Fibroblast of pulmonary artery (primary cell): ENCODE results near the gene TAF3.
A peak's percentile ranks its signal among the peaks of the same experiment; 100 is the strongest.
"Not testable (repeated sequence)": the region's sequence is repeated elsewhere in the genome, so short reads cannot be mapped to it uniquely, and the experiment has no call there.

Experiments
- DNase-seq: peaks from one replicate; pipeline ENCODE4 v3.0.0-alpha.2; 2010; ENCODE audit warnings: low read depth
- H3K4me3 ChIP-seq: replicated peaks from 2 replicates; pipeline ENCODE4 v1.5.1; 2011; ENCODE audit warnings: low read depth, mild to moderate bottlenecking, control low read depth, low read length, moderate library complexity
- TF ChIP-seq, protein P1 (sequence below): IDR thresholded peaks from 2 replicates; pipeline ENCODE4 v1.5.1; 2011; ENCODE audit warnings: mild to moderate bottlenecking, control low read depth, low read length, inconsistent platforms; ENCODE audit errors: missing control alignments

Gene TAF3

DNA sequence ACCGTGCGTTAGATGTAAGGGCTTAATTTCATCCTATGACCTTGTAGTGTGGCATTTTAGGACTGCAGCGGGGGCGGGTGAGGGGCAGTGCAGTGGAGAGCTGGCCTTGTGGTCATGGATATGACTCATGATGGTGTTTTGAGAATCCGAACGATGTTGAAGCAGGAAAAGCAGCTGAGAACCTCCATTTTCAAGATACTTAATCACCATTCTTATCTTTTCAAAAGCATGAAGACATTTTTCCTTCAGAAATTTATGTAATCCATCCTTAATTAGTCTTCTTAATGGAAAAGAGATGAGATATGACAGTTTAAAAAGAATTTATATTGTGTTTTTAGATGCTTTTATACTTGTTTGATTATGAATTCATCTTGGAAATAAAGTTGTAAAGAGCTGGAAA, 20.7 kb upstream of the TAF3 start:
- TF ChIP-seq, protein P1, sequence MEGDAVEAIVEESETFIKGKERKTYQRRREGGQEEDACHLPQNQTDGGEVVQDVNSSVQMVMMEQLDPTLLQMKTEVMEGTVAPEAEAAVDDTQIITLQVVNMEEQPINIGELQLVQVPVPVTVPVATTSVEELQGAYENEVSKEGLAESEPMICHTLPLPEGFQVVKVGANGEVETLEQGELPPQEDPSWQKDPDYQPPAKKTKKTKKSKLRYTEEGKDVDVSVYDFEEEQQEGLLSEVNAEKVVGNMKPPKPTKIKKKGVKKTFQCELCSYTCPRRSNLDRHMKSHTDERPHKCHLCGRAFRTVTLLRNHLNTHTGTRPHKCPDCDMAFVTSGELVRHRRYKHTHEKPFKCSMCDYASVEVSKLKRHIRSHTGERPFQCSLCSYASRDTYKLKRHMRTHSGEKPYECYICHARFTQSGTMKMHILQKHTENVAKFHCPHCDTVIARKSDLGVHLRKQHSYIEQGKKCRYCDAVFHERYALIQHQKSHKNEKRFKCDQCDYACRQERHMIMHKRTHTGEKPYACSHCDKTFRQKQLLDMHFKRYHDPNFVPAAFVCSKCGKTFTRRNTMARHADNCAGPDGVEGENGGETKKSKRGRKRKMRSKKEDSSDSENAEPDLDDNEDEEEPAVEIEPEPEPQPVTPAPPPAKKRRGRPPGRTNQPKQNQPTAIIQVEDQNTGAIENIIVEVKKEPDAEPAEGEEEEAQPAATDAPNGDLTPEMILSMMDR = no peak
- peak; percentile 91 for DNase-seq
- no peak overlapping the region for H3K4me3 ChIP-seq

DNA sequence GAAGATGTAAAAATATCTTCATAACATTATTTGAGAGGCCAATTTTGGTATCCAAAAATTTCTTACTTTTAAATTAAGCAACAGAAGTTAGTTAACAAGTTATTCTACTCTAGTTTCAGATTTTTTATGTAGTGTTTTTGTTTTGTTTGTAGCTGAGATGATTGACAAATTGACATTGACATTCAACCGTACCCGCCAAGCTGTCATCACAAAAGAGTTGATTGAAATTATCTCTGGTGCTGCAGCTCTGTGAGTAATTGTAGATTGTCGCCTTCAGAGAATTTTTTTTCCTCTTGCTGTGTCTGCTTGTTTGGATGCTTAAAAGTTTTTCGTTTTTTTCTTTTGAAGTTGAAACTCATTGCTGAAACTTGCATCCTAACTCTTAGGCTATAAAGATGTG, 15.7 kb upstream of the TAF3 start:
- no peak for DNase-seq
- TF ChIP-seq, protein P1 = no peak
- no peak overlapping the region for H3K4me3 ChIP-seq

DNA sequence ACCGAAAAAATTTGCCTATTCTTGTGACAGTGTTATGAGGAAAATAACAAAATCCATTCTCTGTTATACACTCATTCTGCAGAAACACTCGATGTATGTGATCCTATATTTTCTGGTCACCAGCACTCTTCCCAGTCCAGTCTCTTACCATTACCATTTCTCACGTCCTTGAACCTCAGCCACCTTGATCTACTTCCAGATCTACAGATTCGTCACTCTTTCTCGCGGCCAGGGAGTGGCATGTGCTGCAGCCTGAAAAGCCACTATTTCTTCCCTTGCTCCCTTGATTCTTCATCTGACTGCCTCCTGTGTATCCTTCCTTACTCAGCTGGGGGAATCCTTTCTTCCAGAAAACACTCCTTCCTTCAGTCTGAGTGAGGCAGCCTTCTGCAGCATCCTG, 14.1 kb upstream of the TAF3 start:
- H3K4me3 ChIP-seq = no peak overlapping the region
- no peak for DNase-seq
- TF ChIP-seq, protein P1 = no peak

DNA sequence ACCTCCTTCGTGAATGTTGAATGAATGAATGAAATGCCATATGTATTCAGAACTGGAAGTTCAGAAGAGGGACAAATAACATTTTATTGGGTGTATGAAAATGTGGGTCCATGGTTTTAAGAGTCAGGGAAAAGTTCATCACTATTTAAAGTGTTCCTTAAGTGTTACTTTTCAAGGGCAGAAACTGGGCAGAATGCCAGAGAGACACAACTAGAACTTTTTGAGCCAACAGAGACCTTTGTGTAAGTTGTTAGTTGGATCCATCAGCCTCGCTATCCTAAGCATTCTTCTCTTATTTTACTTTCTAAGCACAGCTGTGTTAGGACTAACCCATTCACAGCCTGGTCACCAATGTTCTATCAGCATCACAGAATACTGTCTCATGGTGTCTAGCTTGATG, 13.6 kb upstream of the TAF3 start:
- TF ChIP-seq, protein P1 = no peak
- DNase-seq = no peak
- H3K4me3 ChIP-seq = no peak overlapping the region

DNA sequence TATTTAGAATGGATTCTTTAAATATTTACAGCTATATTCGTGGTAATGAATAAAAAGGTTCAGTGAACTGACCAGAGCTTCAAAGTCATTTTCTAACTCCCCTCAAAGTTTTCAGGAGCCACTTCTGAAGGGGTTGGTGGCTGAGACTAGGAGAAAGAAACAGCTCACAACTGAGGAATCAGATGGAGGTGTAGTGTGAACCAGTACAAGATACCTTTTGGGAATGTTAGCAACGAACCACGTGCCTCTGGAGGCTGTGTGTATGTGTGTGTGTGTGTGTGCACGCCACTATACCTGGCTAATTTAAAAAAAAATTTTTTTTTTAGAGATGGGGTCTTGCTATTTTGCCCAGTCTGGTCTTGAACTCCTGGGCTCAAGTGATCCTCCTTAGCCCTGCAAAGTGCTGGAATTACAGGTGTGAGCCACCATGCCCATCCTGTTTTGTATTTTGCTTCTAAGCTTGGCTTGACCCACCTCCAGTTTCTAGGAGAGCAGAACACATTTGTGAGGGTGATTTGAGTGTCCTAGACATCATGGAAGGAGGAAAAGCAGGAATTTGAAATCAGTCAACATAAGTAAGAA, 9.5 kb upstream of the TAF3 start:
- DNase-seq = no peak
- TF ChIP-seq, protein P1 = no peak
- no peak overlapping the region for H3K4me3 ChIP-seq

DNA sequence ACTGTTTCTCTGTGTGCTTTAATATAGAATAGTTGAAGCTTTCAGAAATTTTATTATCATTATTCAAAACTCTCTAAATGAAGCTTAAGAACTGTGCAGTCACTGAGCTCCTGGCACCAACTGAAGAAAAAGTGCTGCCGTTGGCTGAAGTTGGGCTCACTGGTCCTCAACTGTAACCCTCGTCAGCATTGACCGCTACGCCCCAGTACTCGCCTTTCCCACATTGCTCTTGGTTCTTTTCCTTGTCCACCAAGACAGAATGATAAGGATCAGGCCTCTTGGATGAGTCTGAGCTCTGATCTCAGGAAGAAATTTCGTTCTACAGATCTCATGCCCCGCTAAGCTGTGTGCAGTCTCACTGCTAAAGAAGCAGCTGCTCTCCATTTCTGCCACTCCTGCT, 7.9 kb upstream of the TAF3 start:
- H3K4me3 ChIP-seq = no peak overlapping the region
- DNase-seq = no peak
- TF ChIP-seq, protein P1 = no peak

DNA sequence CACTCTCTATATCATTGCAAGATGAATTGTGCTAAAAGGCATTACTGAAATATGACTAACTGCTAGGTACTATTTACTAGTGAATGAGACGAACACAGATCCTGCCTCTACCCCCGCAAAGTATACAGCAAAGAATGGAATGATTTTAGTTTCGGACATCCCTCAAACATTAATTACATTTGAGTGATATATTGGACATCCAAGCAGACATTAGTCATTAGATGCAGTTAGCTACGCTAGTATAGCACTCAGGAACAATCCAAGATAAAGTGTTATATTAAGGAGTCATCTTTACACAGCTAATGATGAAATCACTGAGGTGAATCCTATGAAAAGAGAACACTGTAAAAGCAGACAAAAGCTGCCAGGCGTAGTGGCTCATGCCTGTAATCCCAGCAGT, 7.3 kb upstream of the TAF3 start:
- TF ChIP-seq, protein P1 = no peak
- DNase-seq = no peak
- no peak overlapping the region for H3K4me3 ChIP-seq

DNA sequence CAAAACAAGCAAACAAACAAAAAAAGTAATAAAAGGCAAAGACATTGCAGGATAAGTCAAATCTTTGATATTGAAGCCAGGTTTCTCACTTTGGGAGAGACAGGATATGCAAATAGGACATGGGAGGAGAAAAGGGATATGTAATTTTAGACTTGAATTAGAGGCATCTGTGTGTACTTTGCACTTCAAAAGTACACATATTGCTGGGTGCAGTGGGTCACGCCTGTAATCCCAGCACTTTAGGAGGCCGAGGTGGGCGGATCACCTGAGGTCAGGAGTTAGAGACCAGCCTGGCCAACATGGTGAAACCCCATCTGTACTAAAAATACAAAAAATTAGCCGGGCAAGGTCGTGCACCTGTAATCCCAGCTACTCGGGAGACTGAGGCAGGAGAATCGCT, 6.6 kb upstream of the TAF3 start:
- not testable (repeated sequence) for DNase-seq, H3K4me3 ChIP-seq
